K562 treated with DMSO at 1 percent for 12 hours (cell line): ENCODE measurements around the gene PCSK1N. TPM values are rescaled to one million over a fixed set of nuclear protein-coding genes. Genes with fewer than 3 reads are reported as not detected.

Source experiments
- total RNA-seq: library from RNA; unstranded; fragments of 300-600 nt; gene quantifications from 2 replicates; pipeline ENCODE4 v1.2.3, GENCODE V29; 2022; ENCODE audit not compliant: insufficient read depth

Gene PCSK1N
- 1.3 TPM in 1 of 2 replicates, not detected in the other for total RNA-seq

GRCh38 chrX:48835524-48836329 is at the start of gene PCSK1N:
Gene PCSK1N, minus strand, starts transcription at chrX:48835610. Its CDS starts 78 bp downstream, at chrX:48835532.

GRCh38 chrX:48826135-48826875 is 9.1 kb downstream of the PCSK1N start, which contains the start of gene ERAS:
Gene ERAS, plus strand, starts transcription at chrX:48826513. Its CDS starts 2,611 bp downstream, at chrX:48829124.

GRCh38 chrX:48801280-48802088 is 33.9 kb downstream of the PCSK1N start, which contains the start of gene HDAC6:
Gene HDAC6, plus strand, starts transcription at chrX:48802067. Its CDS starts 626 bp downstream, at chrX:48802693.

GRCh38 chrX:48786341-48786800 is 49.0 kb downstream of the PCSK1N start, which contains the start of gene GATA1:
Gene GATA1, plus strand, starts transcription at chrX:48786590. Its CDS starts 4,520 bp downstream, at chrX:48791110.

Other genes starting within 250 kb of the PCSK1N start
- gene WDR13, start 238.1 kb downstream of the PCSK1N start, total RNA-seq = 63.2 and 89.3 TPM in 2 replicates
- 9.4 and 21.6 TPM in 2 replicates for gene WAS, start 151.8 kb downstream of the PCSK1N start, total RNA-seq
- gene SUV39H1, start 138.9 kb downstream of the PCSK1N start, total RNA-seq = 26.2 and 35.7 TPM in 2 replicates
- 3.2 TPM in 1 of 2 replicates, not detected in the other for gene GLOD5, start 73.9 kb downstream of the PCSK1N start, total RNA-seq
- gene GATA1, start 49.0 kb downstream of the PCSK1N start, total RNA-seq = 100 and 117 TPM in 2 replicates
- gene HDAC6, start 33.5 kb downstream of the PCSK1N start, total RNA-seq = 35.2 and 94.4 TPM in 2 replicates
- gene ERAS, start 9.1 kb downstream of the PCSK1N start, total RNA-seq = not detected in 2 replicates
- gene TIMM17B, start 62.2 kb upstream of the PCSK1N start, total RNA-seq = 195 and 296 TPM in 2 replicates
- gene PQBP1, start 62.3 kb upstream of the PCSK1N start, total RNA-seq = 213 and 271 TPM in 2 replicates
- 31.7 and 33.0 TPM in 2 replicates for gene SLC35A2, start 76.0 kb upstream of the PCSK1N start, total RNA-seq
- 149 and 220 TPM in 2 replicates for gene PIM2, start 83.4 kb upstream of the PCSK1N start, total RNA-seq
- gene OTUD5, start 122.0 kb upstream of the PCSK1N start, total RNA-seq = 63.6 and 90.5 TPM in 2 replicates
- gene KCND1, start 136.2 kb upstream of the PCSK1N start, total RNA-seq = 2.6 and 7.0 TPM in 2 replicates
- 19.6 and 36.3 TPM in 2 replicates for gene GRIPAP1, start 166.7 kb upstream of the PCSK1N start, total RNA-seq
- gene TFE3, start 207.7 kb upstream of the PCSK1N start, total RNA-seq = 20.3 and 40.7 TPM in 2 replicates
- 2.7 and 7.2 TPM in 2 replicates for gene CCDC120, start 223.4 kb upstream of the PCSK1N start, total RNA-seq
- 4.3 and 5.9 TPM in 2 replicates for gene PRAF2, start 238.4 kb upstream of the PCSK1N start, total RNA-seq
- gene WDR45, start 244.3 kb upstream of the PCSK1N start, total RNA-seq = 105 and 118 TPM in 2 replicates